Measurements from ENCODE around the gene PARP6. TPM values are rescaled to one million over a fixed set of nuclear protein-coding genes. Genes with fewer than 3 reads are reported as not detected.

The PARP6 gene
- total RNA-seq, result 1 to 10 TPM; 4.3 to 10.0 TPM
- polyA plus RNA-seq, result 10 to 100 TPM in 1 of 2 donors, 1 to 10 TPM in 1; 8.7 to 15.3 TPM

- peaks cover 0 to 1% (median 0%) of the 10 kb centered on the region in 4 donors for H3K36me3 ChIP-seq (ENCODE audit: control insufficient read depth in 4 of 4, insufficient read depth in 3 of 4, low read depth in 1 of 4, low read length in 3 of 4)
- peak; percentile 42 for TF ChIP-seq SP1 (IDR thresholded peaks at IDR 0.05)
- peak; percentile 49 for TF ChIP-seq YY1 (IDR thresholded peaks at IDR 0.05)
- peak; percentile 24 for TF ChIP-seq ZBTB33 (IDR thresholded peaks at IDR 0.05)
- TF ChIP-seq CTCF (IDR thresholded peaks at IDR 0.05; ENCODE audit: low read depth, low read length, missing input control), result peak; percentile 51
- peak; percentile 33 for TF ChIP-seq MAX (IDR thresholded peaks at IDR 0.05)
- TF ChIP-seq RXRA (IDR thresholded peaks at IDR 0.05), result peak in 1 of 2 donors; percentile 43
- peak; percentile 47 for TF ChIP-seq REST (IDR thresholded peaks at IDR 0.05)
- no peak for TF ChIP-seq FOXA2 (IDR thresholded peaks at IDR 0.05)
- TF ChIP-seq JUND (IDR thresholded peaks at IDR 0.05), result no peak
- TF ChIP-seq EGR1 (IDR thresholded peaks at IDR 0.05; ENCODE audit: low read depth in 2 of 2), result peak in 1 of 2 donors; percentile 43
- peak in 1 of 2 donors; percentile 40 for TF ChIP-seq RAD21 (IDR thresholded peaks at IDR 0.05)
- peak; percentile 22 for TF ChIP-seq NR2F2 (IDR thresholded peaks at IDR 0.05)
- TF ChIP-seq TAF1 (conservative IDR thresholded peaks at IDR 0.05), result no peak
- TF ChIP-seq HNF4A (conservative IDR thresholded peaks at IDR 0.05), result peak in 1 of 2 donors; percentile 15
- no peak for TF ChIP-seq HNF4G (IDR thresholded peaks at IDR 0.05)
- TF ChIP-seq ATF3 (IDR thresholded peaks at IDR 0.05), result no peak
- no peak for TF ChIP-seq FOXA1 (IDR thresholded peaks at IDR 0.05)
- TF ChIP-seq GABPA (IDR thresholded peaks at IDR 0.05 in 1 of 2, conservative IDR thresholded peaks at IDR 0.05 in 1 of 2), result no peak
- peak within 1 kb of the TSS; percentile 28 to 76 for H3K9ac ChIP-seq (ENCODE audit: low read depth in 1 of 2, low read length in 2 of 2)
- DNase-seq (ENCODE audit: low spot score), result peak; percentile 76
- H3K27ac ChIP-seq (ENCODE audit: low read depth in 1 of 2, low read length in 2 of 2), result peak within 1 kb of the TSS; percentile 72 to 79
- H3K4me1 ChIP-seq (ENCODE audit: control insufficient read depth in 4 of 4, insufficient read depth in 4 of 4, low read length in 3 of 4), result peaks cover 0 to 9% (median 3%) of the 10 kb centered on the region in 4 donors
- 5% methylated on average over 82 of the region's 82 CpGs for WGBS
- no peaks in the 10 kb centered on the region for H3K9me3 ChIP-seq (ENCODE audit: control insufficient read depth in 4 of 4, low read length in 3 of 4)
- H3K4me3 ChIP-seq (ENCODE audit: low read depth in 1 of 3, low read length in 3 of 3), result peak within 1 kb of the TSS; percentile 64 to 80 (median 76)
- H3K27me3 ChIP-seq (ENCODE audit: control insufficient read depth in 4 of 4, insufficient read depth in 4 of 4, low read length in 3 of 4), result no peaks in the 10 kb centered on the region
Measured at GRCh38 chr15:72272213-72272996, at the start of gene PARP6. TSS of gene PARP6 (minus strand) at chr15:72272554. CDS start at chr15:72267477, 5,077 bp downstream.

Measured in liver (tissue), 9 donors.